ENCODE data around the gene CHIT1.
A peak's percentile ranks its signal among the peaks of the same experiment; 100 is the strongest.

Gene CHIT1

GRCh38 chr1:203216274-203217138 is 13.0 kb downstream of the CHIT1 start:
- DNase-seq = peak in 10 of 14 donors; percentile 9 to 75 (median 38)

- peak in 1 of 14 donors; percentile 39 for DNase-seq
Measured at GRCh38 chr1:203215573-203215972, 13.9 kb downstream of the CHIT1 start.

DNA sequence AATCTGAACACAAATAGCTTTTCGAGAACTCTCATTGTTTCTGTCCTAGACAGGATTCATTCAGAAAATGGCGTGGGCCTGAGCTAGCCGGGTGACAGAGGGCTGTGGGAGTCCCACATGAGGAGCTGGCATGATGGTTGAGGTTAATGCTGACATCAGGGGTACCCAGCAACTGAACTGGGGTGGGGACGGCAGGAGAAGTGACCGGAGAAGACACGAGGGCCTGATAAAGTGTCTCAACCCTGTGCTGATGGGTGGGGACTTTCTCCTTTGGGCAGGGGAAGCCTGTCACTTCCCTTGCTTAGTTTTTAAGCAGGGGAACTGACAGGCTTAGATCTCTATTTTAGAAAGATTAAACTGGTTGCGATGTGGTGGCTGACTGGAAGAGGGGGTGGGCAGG is 14.6 kb downstream of the CHIT1 start:
- peak in 1 of 14 donors; percentile 23 for DNase-seq

DNA sequence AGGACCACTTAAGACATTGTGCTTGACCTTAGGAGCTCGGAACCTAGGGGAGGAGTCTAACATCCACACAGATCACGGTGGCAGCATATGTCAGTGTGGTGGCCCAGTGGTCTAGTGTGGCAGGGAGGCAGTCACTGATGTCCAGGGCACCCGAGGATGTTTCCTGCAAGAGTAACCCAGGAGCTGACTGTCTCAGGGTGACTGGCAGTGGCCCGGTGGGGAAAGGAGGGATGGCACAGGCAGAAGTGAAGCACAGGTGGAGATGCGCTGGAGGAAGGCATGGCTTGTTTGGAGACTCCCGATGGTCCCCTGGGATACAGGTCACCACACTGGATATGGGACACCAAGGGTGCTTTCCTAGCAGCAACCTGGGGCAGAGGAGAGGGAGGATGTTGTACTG is 16.3 kb downstream of the CHIT1 start:
- DNase-seq = no peak

- no peak for DNase-seq
Measured at GRCh38 chr1:203211812-203212211, 17.7 kb downstream of the CHIT1 start.

DNA sequence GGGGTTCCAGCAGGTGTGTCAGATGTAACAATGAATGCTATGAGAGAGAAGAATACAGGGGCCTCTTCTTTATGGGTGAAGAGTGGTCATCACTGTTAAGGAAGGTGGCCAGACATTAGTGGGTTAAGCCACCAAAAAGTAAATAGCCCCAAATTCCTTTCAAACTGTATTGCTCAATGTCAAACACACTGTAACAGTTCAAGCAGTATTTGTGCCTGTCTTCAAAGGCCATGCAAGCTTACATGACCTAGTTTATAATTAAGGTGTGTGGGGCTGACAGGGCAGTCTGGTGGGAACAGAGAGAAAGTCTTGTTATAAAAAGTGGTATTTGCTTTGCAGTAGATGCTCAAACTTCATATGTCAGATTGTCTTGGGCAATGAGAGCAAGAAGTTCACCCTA is 18.5 kb downstream of the CHIT1 start:
- DNase-seq = no peak

- no peak for DNase-seq
Measured at GRCh38 chr1:203210350-203210749, 19.1 kb downstream of the CHIT1 start.

- no peak for DNase-seq
Measured at GRCh38 chr1:203208181-203208580, 21.3 kb downstream of the CHIT1 start.

GRCh38 chr1:203207751-203208150 is 21.7 kb downstream of the CHIT1 start:
- peak in 1 of 14 donors; percentile 25 for DNase-seq

DNA sequence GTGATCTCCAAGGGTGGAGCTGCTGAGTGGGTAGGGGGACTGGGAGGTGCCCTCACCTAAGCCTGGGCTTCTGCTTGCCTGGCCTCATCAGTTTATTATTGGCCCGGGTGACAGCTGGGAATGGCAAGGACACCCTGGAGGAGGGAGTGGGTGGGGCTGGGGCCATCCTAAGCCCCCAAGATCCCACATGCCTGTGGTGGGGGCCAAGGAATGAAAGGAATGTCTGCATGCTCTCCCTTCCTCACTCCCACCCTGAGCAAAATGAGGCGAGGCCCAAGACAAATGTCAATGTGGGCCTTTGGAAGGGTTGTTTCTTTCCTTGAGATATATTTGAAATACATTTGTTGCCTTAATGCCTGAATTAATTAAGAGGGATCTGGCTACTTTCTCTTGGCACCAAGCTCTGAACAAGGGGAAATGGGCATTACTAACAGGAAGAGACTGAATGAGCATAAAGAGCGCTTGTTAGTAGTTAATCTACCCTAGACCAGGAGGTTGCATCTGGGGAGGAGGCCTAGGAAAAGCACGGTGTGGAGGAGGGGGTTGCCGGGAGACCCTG is 23.3 kb downstream of the CHIT1 start:
- DNase-seq = no peak

- no peak for DNase-seq
Measured at GRCh38 chr1:203204756-203205155, 24.7 kb downstream of the CHIT1 start.

GRCh38 chr1:203202431-203203245 is 26.8 kb downstream of the CHIT1 start:
- DNase-seq = peak in 1 of 14 donors; percentile 31

DNA sequence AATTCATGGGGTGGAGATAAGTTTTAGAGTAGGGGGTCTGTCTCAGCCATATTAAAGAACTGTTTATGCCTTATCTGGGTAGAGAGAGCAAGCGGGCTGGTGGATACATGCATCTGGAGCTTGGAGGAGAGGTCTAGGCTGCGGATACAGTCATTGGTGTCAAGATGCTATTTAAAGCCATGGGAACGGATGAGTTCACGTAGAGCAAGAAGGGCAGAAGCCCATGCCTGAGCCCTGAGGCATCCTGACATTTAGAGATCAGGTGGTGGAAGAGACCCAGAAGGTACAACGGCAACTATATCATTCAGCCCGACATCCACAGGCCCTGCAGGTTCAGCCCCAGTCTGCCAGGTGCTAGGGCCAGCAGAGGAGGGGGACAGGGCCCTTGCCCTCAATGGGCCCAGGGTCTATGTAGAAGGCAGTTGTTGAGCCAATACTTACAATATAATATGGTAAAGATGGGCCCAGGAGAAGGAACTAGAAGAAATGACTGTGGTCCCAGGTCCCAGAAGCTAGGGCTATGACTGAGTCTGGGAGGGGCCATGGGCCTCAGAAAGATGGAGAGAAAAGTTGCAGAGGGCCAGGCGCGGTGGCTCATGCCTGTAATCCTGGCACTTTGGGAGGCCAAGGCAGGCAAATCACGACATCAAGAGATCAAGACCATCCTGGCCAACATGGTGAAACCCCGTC is 27.8 kb downstream of the CHIT1 start:
- no peak for DNase-seq

DNA sequence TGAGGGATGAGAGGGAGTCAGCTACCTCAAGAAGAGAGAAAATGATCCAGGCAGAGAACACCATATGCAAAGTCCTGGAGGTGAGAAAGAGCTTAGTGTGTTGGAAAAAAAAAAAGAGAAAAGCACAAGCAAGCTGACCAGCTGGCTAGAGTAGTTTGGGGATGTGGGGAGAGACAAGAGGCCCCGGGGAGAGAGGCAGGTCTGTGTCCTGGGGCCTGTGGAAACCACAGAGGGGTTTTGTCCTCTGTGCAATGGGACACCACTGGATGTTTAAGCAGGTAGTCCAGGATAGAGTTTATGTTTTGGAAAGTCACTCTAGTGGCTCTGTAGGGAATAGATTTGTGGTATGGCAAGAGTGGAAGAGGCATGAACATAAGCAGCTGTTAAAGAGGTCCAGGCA is 28.6 kb downstream of the CHIT1 start:
- DNase-seq = no peak

DNA sequence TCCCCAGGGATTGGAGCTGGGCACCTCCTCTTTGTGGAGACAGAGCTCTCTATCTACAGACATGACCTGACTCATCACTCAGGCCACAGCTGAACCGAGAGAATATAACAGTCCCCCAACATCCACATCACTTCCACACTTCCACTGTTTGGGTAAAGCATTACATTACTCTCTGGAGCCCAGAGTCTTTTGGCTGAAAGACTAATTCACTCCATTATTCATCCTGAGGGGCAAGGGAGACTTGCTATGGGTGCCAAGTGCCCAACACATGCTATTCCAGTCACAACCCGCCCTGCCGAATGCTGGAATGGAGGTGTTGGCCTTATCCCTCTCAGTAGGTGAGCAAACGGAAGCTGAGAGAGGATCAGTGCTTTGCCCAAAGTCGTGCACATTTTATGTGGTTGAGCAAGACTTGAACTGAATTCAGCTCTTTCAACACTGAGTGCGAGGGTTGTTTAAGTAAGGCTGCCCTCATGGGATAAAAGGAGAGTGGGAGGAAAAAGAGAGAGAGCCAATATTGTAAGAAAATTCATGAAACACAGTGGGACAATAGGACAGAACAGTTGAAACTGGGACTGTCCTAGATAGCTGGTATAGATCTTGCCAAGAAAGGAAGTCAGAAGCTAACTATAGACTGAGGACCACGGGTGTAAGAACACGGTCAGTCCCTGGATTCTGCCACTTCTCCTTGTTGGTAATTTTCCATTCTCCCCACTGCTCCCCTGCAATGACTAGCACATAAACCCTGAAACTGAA is 29.5 kb downstream of the CHIT1 start:
- peak in 2 of 14 donors; percentile 55 to 79 for DNase-seq

GRCh38 chr1:203199481-203199815 is 30.0 kb downstream of the CHIT1 start:
- DNase-seq = no peak

- no peak for DNase-seq
Measured at GRCh38 chr1:203199002-203199401, 30.5 kb downstream of the CHIT1 start.

- DNase-seq = no peak
Measured at GRCh38 chr1:203197625-203198024, 31.8 kb downstream of the CHIT1 start.

DNA sequence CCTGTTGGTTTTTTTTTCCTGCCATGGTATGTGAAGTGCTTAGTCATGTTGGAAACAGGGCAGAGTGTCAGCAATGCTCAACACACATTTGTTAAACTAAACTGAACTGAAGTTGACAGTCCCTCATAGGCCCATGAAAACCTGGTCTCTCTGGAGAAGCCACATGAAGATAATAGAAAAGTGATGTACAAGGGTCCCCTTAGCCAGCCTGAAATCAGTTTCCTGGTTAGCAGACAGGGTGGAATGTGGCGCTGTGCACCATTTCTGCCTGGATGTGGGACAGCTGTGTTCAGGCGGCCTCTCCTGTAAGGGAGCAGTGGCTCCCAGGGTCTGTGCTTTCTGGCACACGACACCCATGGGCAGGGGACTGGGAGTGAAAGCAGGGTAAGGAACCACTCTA is 33.1 kb downstream of the CHIT1 start:
- DNase-seq = no peak

GRCh38 chr1:203190949-203191348 is 38.5 kb downstream of the CHIT1 start:
- no peak for DNase-seq

GRCh38 chr1:203189951-203190352 is 39.5 kb downstream of the CHIT1 start:
- no peak for DNase-seq

GRCh38 chr1:203188686-203189232 is 40.7 kb downstream of the CHIT1 start:
- no peak for DNase-seq
